ENCODE results near the gene PIK3CA.

DNA sequence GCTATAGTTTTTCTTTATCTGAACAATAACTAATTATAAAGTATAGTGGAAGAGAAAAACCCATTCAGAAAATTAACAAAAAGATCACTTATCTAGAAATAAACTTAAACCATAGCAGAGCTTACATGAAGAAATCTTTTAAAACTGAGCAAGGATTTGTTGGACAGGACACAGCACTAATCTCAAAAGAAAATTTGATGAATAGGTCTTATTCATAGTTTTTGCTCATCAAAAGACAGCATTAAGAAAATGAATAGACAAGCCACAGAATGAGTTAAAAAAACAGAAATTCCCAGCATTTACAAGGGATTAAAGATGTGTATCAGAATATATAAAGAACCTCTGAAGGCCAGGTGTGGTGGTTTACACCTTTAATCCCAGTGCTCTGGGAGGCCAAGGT lies 29.5 kb downstream of the PIK3CA start:
- TF ChIP-seq EZH2 (IDR thresholded peaks at IDR 0.05; ENCODE audit: low read length, unreplicated experiment) (no peak), EZH2phosphoT487 (IDR thresholded peaks at IDR 0.05; ENCODE audit: borderline replicate concordance, low read length) (no peak)
- TF ChIP-seq, protein P1, sequence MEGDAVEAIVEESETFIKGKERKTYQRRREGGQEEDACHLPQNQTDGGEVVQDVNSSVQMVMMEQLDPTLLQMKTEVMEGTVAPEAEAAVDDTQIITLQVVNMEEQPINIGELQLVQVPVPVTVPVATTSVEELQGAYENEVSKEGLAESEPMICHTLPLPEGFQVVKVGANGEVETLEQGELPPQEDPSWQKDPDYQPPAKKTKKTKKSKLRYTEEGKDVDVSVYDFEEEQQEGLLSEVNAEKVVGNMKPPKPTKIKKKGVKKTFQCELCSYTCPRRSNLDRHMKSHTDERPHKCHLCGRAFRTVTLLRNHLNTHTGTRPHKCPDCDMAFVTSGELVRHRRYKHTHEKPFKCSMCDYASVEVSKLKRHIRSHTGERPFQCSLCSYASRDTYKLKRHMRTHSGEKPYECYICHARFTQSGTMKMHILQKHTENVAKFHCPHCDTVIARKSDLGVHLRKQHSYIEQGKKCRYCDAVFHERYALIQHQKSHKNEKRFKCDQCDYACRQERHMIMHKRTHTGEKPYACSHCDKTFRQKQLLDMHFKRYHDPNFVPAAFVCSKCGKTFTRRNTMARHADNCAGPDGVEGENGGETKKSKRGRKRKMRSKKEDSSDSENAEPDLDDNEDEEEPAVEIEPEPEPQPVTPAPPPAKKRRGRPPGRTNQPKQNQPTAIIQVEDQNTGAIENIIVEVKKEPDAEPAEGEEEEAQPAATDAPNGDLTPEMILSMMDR (conservative IDR thresholded peaks at IDR 0.05; ENCODE audit: low read depth, low read length), result no peak
